Esophagus squamous epithelium (tissue), 5 donors: ENCODE results near the gene SCN3B. TPM values are rescaled to one million over a fixed set of nuclear protein-coding genes. Genes with fewer than 3 reads are reported as not detected.

Experiments
- DNase-seq: peaks from one replicate; lab custom pipeline; 2025; lab: John Stamatoyannopoulos, UW
- H3K27ac ChIP-seq, 4 donors: fragments of 200-600 bp; sonication (generic); one replicate each; pipeline ENCODE4 v1.5.1; 2016 to 2019; ENCODE audit warnings: mild to moderate bottlenecking in 1 of 4
- H3K27me3 ChIP-seq, 4 donors: fragments of 200-600 bp; sonication (generic); 1 replicate in 3 of 4; 2 replicates in 1 of 4; pipeline versions ENCODE4 v1.5.1 to v1.6.0; 2017 to 2021; ENCODE audit warnings: antibody characterized with exemption in 1 of 4
- H3K36me3 ChIP-seq, 3 donors: fragments of 200-600 bp; sonication (generic); one replicate each; pipeline ENCODE4 v1.5.1; 2016 to 2019
- H3K4me1 ChIP-seq, 3 donors: fragments of 200-600 bp; sonication (generic); one replicate each; pipeline ENCODE4 v1.5.1; 2017 to 2019
- H3K4me3 ChIP-seq, 4 donors: fragments of 200-600 bp; sonication (generic); 1 replicate in 3 of 4; 2 replicates in 1 of 4; pipeline ENCODE4 v1.5.1; 2016 to 2019; ENCODE audit warnings: mild to moderate bottlenecking in 2 of 4, moderate library complexity in 1 of 4
- H3K9me3 ChIP-seq, 3 donors: fragments of 200-600 bp; sonication (generic); one replicate each; pipeline ENCODE4 v1.5.1; 2016 to 2019
- POLR2A ChIP-seq, 4 donors: fragments of 450-650 bp; IDR thresholded peaks; one replicate each; pipeline ENCODE4 v1.6.1; 2017; ENCODE audit warnings: antibody characterized with exemption in 4 of 4, mild to moderate bottlenecking in 4 of 4, moderate library complexity in 3 of 4
- WGBS, 2 donors: methylation state at CpG; one replicate each; pipeline ENCODE4 v1.1.5; 2018; 5-methylcytosine and 5-hydroxymethylcytosine counted together
- intact Hi-C: fragments of 100-400 bp; cut with DNase I; formaldehyde crosslinking; loops from one replicate; pipeline ENCODE4 v1.15.0; 2022
- total RNA-seq, 4 donors: library from RNA; depleted of rRNA; stranded (reverse); fragments of >200 nt; gene quantifications; one replicate each; pipeline ENCODE4 v1.1.0, GENCODE V29; 2016
- TF ChIP-seq, protein P1 (sequence below), 6 experiments: fragments of 450-650 bp in 4 of 6; fragments of 200-600 bp in 2 of 6; sonication (generic) in 2 of 6; IDR thresholded peaks; one replicate each; pipeline ENCODE4 v1.5.1; 2016 to 2019; ENCODE audit warnings: antibody characterized with exemption in 6 of 6, mild to moderate bottlenecking in 4 of 6, moderate library complexity in 4 of 6
- donor health status: DM: yes; HTN: yes; CAD: no.

Gene SCN3B
- total RNA-seq, 4 donors from 2014 or later = 0.06 to 3.4 (median 0.83) TPM; not detected in 1

DNA sequence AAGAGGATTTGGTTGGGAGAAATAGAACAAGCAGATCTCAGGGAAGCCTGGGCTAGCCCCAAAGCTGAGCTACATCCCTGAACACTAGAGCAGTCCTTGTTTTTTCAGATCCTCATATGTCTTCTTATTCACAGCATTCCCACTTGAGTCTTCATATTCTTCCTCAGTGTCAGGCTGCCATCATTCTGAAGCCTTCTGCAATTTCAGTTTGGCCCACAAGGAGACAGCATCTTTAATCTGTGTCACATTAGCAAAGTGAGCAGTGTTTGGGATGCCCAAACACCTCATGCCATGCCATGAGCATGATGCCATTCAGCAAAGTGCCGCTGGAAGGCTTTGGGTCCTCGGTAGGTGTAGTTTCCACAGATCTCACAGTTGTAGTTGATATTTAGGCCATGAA is 56.6 kb downstream of the SCN3B start:
- no peak for DNase-seq
- 100% methylated on average over 2 of the region's 2 CpGs for WGBS, 2 donors
- H3K36me3 ChIP-seq = no peaks in the 10 kb centered on the region
- H3K27ac ChIP-seq = no peak overlapping the region
- no peaks in the 10 kb centered on the region for H3K27me3 ChIP-seq
- no peak for TF ChIP-seq POLR2A (IDR thresholded peaks at IDR 0.05)
- TF ChIP-seq, protein P1, sequence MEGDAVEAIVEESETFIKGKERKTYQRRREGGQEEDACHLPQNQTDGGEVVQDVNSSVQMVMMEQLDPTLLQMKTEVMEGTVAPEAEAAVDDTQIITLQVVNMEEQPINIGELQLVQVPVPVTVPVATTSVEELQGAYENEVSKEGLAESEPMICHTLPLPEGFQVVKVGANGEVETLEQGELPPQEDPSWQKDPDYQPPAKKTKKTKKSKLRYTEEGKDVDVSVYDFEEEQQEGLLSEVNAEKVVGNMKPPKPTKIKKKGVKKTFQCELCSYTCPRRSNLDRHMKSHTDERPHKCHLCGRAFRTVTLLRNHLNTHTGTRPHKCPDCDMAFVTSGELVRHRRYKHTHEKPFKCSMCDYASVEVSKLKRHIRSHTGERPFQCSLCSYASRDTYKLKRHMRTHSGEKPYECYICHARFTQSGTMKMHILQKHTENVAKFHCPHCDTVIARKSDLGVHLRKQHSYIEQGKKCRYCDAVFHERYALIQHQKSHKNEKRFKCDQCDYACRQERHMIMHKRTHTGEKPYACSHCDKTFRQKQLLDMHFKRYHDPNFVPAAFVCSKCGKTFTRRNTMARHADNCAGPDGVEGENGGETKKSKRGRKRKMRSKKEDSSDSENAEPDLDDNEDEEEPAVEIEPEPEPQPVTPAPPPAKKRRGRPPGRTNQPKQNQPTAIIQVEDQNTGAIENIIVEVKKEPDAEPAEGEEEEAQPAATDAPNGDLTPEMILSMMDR (IDR thresholded peaks at IDR 0.05) = no peak
- H3K4me3 ChIP-seq = no peak overlapping the region
- intact Hi-C loops = no loop called here
- H3K4me1 ChIP-seq = no peaks in the 10 kb centered on the region
- no peaks in the 10 kb centered on the region for H3K9me3 ChIP-seq

GRCh38 chr11:123594921-123595320 is 59.5 kb downstream of the SCN3B start:
- no peak overlapping the region for H3K27ac ChIP-seq
- no peak overlapping the region for H3K4me3 ChIP-seq
- TF ChIP-seq POLR2A (IDR thresholded peaks at IDR 0.05) = no peak
- TF ChIP-seq, protein P1 (IDR thresholded peaks at IDR 0.05) = no peak
- no peaks in the 10 kb centered on the region for H3K36me3 ChIP-seq
- WGBS, 2 donors = 87 to 89% methylated on average over 3 to 4 of the region's 4 CpGs
- DNase-seq = no peak
- no peaks in the 10 kb centered on the region for H3K9me3 ChIP-seq
- H3K4me1 ChIP-seq = peaks cover 0 to 11% (median 4%) of the 10 kb centered on the region in 3 donors
- no peaks in the 10 kb centered on the region for H3K27me3 ChIP-seq
- intact Hi-C loops = no loop called here

DNA sequence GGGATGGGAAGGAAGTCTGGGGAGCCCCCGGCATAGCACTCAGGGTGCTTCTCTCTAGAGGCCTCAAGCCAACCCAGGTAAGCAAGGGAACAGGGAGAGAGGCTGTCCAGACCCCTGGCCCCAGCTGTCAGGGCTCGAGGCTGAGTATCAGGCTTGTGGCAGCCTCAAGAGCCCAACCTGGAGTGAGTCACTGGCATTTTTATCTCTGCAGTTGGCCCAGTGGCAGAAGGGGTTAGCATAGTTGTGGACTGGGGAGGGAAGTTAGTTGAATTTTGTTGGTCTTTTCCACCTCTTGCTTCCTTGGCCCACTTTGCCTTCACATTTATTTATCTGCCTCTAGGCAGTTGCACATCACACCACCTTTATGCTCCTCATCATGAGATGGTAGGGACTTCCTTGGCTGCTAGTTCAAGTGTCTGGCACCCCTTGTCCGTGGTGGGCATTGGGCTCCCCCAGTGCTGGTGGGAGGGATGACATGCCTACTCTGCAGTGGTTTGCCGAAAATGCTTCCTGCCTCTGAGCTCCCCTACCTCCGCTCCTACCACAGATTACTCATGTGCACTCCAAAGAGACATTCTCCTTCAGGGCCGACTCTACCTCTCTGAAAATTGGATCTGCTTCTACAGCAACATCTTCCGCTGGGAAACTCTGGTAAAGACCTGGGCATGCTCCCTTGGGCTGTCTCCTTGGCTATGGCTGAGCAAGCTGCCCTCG is 60.1 kb downstream of the SCN3B start:
- no peak overlapping the region for H3K27ac ChIP-seq
- TF ChIP-seq, protein P1 (IDR thresholded peaks at IDR 0.05) = no peak
- TF ChIP-seq POLR2A (IDR thresholded peaks at IDR 0.05) = no peak

GRCh38 chr11:123593570-123593969 is 60.9 kb downstream of the SCN3B start:
- Histone ChIP-seq H3K4me1 (peaks cover 0 to 12% (median 4%) of the 10 kb centered on the region in 3 donors), H3K36me3 (no peaks in the 10 kb centered on the region), H3K27me3 (no peaks in the 10 kb centered on the region), H3K27ac (no peak overlapping the region), H3K9me3 (no peaks in the 10 kb centered on the region), H3K4me3 (no peak overlapping the region)
- whole genome bisulfite sequencing, 2 donors = 84 to 97% methylated on average over 5 of the region's 6 CpGs
- no peak for TF ChIP-seq POLR2A (IDR thresholded peaks at IDR 0.05)
- TF ChIP-seq, protein P1 (IDR thresholded peaks at IDR 0.05) = no peak
- intact Hi-C loops = no loop called here
- no peak for DNase-seq

More for the DNA sequence above, 60.1 kb downstream of the SCN3B start:
- no peak for DNase-seq
- 90 to 98% methylated on average over 5 to 6 of the region's 8 CpGs for WGBS, 2 donors
- intact Hi-C loops = no loop called here
- Histone ChIP-seq H3K36me3 (no peaks in the 10 kb centered on the region), H3K27me3 (no peaks in the 10 kb centered on the region), H3K4me3 (no peak overlapping the region), H3K4me1 (peaks cover 0 to 12% (median 4%) of the 10 kb centered on the region in 3 donors), H3K9me3 (no peaks in the 10 kb centered on the region)

GRCh38 chr11:123590296-123590912 is 64.0 kb downstream of the SCN3B start:
- intact Hi-C loops = no loop called here
- TF ChIP-seq POLR2A (IDR thresholded peaks at IDR 0.05) = no peak
- TF ChIP-seq, protein P1 (IDR thresholded peaks at IDR 0.05) = no peak
- no peak for DNase-seq
- Histone ChIP-seq H3K27ac (no peak overlapping the region), H3K4me3 (no peak overlapping the region), H3K9me3 (no peaks in the 10 kb centered on the region), H3K27me3 (no peaks in the 10 kb centered on the region), H3K36me3 (no peaks in the 10 kb centered on the region), H3K4me1 (peaks cover 0 to 17% (median 4%) of the 10 kb centered on the region in 3 donors)
- WGBS, 2 donors = 59 to 74% methylated on average over 2 to 7 of the region's 11 CpGs
